Cardiac fibroblast (primary cell): ENCODE results near the gene BTF3.
"Not testable (repeated sequence)": the region's sequence is repeated elsewhere in the genome, so short reads cannot be mapped to it uniquely, and the experiment has no call there.

Experiments
- DNase-seq, 2 donors: peaks; one replicate each; pipeline versions ENCODE4 v3.0.0 to v3.0.0-alpha.2; 2010; ENCODE audit warnings: low read depth in 2 of 2
- H3K4me3 ChIP-seq, 2 donors: replicated peaks in 1 of 2; 1 replicate in 1 of 2; 2 replicates in 1 of 2; pipeline ENCODE4 v1.5.1; 2011; ENCODE audit warnings: low read depth in 2 of 2, low read length in 2 of 2, mild to moderate bottlenecking in 2 of 2, moderate library complexity in 1 of 2
- TF ChIP-seq, protein P1 (sequence below): IDR thresholded peaks from one replicate; pipeline ENCODE4 v1.5.1; 2011; ENCODE audit warnings: low read depth, mild to moderate bottlenecking, low read length, inconsistent platforms

Gene BTF3

DNA sequence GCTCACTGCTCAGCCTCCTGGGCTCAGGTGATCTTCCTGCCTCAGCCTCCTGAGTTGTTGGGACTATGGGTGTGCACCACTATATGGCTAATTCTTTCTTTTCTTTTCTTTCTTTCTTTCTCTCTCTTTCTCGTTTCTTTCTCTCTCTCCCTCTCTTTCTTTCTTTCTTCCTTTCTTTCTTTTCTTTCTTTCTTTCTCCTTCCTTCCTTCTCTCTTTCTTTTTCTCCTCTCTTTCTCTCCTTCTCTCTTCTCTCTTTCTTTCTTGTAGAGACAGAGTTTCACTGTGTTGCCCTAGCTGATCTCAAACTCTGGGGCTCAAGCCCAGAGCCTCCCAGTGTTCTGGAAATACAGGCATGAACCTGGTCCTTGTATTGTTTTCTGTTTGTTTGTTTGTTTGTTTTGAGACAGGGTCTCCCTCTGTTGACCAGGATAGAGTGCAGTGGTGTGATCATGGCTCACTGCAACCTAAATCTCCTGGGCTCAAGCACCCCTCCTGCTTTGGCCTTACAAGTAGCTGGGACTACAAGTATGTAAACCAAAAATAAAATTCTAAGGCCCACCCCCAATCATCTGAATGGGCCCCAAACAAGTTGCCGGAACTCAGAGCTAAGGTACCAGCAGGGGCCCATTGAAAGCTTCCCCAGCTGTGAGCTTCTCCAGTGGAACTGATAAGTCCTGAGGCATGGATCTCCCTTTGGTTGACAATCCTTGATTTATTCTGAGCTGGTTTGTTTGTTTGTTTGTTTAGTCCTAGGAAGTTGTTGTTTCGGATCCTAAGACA lies 11.9 kb upstream of the BTF3 start:
- no peak overlapping the region for H3K4me3 ChIP-seq
- DNase-seq = no peak
- TF ChIP-seq, protein P1, sequence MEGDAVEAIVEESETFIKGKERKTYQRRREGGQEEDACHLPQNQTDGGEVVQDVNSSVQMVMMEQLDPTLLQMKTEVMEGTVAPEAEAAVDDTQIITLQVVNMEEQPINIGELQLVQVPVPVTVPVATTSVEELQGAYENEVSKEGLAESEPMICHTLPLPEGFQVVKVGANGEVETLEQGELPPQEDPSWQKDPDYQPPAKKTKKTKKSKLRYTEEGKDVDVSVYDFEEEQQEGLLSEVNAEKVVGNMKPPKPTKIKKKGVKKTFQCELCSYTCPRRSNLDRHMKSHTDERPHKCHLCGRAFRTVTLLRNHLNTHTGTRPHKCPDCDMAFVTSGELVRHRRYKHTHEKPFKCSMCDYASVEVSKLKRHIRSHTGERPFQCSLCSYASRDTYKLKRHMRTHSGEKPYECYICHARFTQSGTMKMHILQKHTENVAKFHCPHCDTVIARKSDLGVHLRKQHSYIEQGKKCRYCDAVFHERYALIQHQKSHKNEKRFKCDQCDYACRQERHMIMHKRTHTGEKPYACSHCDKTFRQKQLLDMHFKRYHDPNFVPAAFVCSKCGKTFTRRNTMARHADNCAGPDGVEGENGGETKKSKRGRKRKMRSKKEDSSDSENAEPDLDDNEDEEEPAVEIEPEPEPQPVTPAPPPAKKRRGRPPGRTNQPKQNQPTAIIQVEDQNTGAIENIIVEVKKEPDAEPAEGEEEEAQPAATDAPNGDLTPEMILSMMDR = no peak

DNA sequence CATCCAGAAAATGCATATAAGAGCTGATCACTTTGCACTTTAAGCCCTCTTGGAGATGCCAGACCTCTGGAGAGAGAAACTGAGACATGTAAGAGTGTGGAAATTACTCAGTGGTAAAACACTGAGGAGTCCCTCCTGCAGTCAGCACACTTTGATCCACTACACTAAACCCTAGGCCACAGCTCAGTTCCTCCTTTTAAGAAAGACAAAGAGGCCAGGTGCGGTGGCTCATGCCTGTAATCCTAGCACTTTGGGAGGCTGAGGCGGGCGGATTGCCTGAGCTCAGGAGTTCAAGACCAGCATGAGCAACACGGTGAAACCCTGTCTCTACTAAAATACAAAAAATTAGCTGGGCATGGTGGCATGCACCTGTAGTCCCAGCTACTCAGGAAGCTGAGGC lies 11.0 kb upstream of the BTF3 start:
- DNase-seq, H3K4me3 ChIP-seq: not testable (repeated sequence)

- no peak overlapping the region for H3K4me3 ChIP-seq
- TF ChIP-seq, protein P1 = no peak
- DNase-seq = no peak
These were observed 10.4 kb upstream of the BTF3 start for GRCh38 chr5:73487815-73488214.

- no peak overlapping the region for H3K4me3 ChIP-seq
- TF ChIP-seq, protein P1 = no peak
- no peak for DNase-seq
These were observed 9.4 kb upstream of the BTF3 start for GRCh38 chr5:73488806-73489205.

DNA sequence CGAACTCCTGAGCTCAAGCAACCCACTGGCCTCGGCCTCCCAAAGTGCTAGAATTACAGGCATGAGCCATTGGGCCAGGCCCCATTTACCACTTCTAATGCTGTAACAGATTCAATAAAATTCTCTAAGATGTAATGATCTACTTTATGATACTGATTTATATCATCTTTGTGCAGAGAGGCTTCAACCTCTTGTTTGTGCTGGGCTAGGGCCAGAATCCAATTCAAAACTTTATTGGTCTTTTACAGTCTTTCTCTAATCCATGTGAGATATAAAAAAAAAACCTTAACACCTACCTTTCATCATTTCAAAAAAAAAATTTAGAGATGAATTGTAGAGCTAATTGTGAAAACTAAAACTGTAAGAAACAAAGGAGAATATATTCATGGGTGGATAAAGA lies 8.2 kb upstream of the BTF3 start:
- no peak overlapping the region for H3K4me3 ChIP-seq
- TF ChIP-seq, protein P1 = no peak
- no peak for DNase-seq

DNA sequence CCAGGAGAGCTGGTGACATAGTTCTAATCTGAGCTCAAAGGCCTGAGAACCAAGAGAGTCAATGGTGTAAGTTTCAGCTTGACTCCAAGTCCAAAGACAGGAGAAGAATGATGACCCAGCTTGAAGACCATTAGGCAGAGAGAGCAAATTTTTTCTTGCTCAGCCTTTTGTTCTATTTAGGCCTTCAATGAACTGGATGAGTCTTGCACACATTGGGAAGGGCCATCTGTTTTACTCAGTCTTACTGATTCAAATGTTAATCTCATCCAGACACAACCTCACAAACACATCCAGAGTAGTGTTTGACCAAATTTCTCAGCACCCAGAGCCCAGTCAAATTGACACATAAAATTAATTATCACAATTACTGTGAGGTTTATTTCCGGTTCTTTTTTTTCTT lies 7.1 kb upstream of the BTF3 start:
- H3K4me3 ChIP-seq = no peak overlapping the region
- TF ChIP-seq, protein P1 = no peak
- DNase-seq = no peak

- no peak for DNase-seq
- H3K4me3 ChIP-seq = no peak overlapping the region
- TF ChIP-seq, protein P1 = no peak
These were observed 4.8 kb upstream of the BTF3 start for GRCh38 chr5:73493421-73493820.
